K562 (cell line): ENCODE data around the gene TBX1. TPM values are rescaled to one million over a fixed set of nuclear protein-coding genes. Genes with fewer than 3 reads are reported as not detected.
A peak's percentile ranks its signal among the peaks of the same experiment; 100 is the strongest.

Experiments used
- ATF3 ChIP-seq, 2 experiments: fragments of 450-650 bp in 1 of 2; sonication (generic) in 1 of 2; formaldehyde crosslinking in 1 of 2; IDR thresholded peaks in 1 of 2; conservative IDR thresholded peaks in 1 of 2; 2 replicates each; pipeline versions ENCODE4 v1.6.1 to v1.8.1; 2016 to 2023; ENCODE audit warnings: mild to moderate bottlenecking in 2 of 2, moderate library complexity in 2 of 2, inconsistent platforms in 1 of 2, missing genetic modification reagents in 1 of 2
- BRD9 ChIP-seq: fragments of 450-650 bp; IDR thresholded peaks from 2 replicates; pipeline ENCODE4 v1.6.1; 2018; ENCODE audit warnings: low read depth; ENCODE audit not compliant: partially characterized antibody
- C11orf30 ChIP-seq: fragments of 450-650 bp; IDR thresholded peaks from 2 replicates; pipeline ENCODE4 v1.6.1; 2016; ENCODE audit warnings: low read depth, mild to moderate bottlenecking
- CUX1 ChIP-seq: fragments of 200-800 bp; sonication (Bioruptor generic); IDR thresholded peaks from 2 replicates; pipeline ENCODE4 v1.6.1; 2016; ENCODE audit warnings: missing genetic modification characterization, missing compliant biosample characterization
- ERF ChIP-seq: fragments of 450-650 bp; formaldehyde crosslinking; IDR thresholded peaks from 2 replicates; pipeline ENCODE4 v1.4.0; 2020; ENCODE audit warnings: mild to moderate bottlenecking, mixed read lengths
- FOXJ2 ChIP-seq: fragments of 200-800 bp; sonication (Bioruptor generic); IDR thresholded peaks from 2 replicates; pipeline ENCODE4 v1.6.1; 2016; ENCODE audit warnings: missing genetic modification characterization, missing compliant biosample characterization
- HNRNPH1 ChIP-seq: fragments of 200-400 bp; formaldehyde crosslinking; optimal IDR thresholded peaks from 2 replicates; pipeline ENCODE3; 2017; ENCODE audit warnings: low read depth, mild to moderate bottlenecking, low read length, moderate library complexity
- HNRNPLL ChIP-seq: fragments of 200-400 bp; formaldehyde crosslinking; IDR thresholded peaks from 2 replicates; pipeline ENCODE4 v1.6.1; 2017; ENCODE audit warnings: low read length, low read depth, mild to moderate bottlenecking; ENCODE audit not compliant: poor library complexity, severe bottlenecking
- NCOA4 ChIP-seq: fragments of 450-650 bp; IDR thresholded peaks from 2 replicates; pipeline ENCODE4 v1.6.1; 2018; ENCODE audit warnings: mild to moderate bottlenecking; ENCODE audit not compliant: partially characterized antibody
- NR4A1 ChIP-seq, 2 experiments: fragments of 250-450 bp in 1 of 2; fragments of 450-650 bp in 1 of 2; sonication (Bioruptor Pico) in 1 of 2; IDR thresholded peaks; 2 replicates each; pipeline versions ENCODE4 v1.4.0 to v1.6.1; 2016 to 2020; ENCODE audit warnings: mild to moderate bottlenecking in 2 of 2, missing compliant biosample characterization in 1 of 2, missing genetic modification characterization in 1 of 2, moderate library complexity in 1 of 2
- PURB ChIP-seq: sonication (generic); formaldehyde crosslinking; IDR thresholded peaks from 2 replicates; pipeline ENCODE4 v1.9.0; 2021; ENCODE audit warnings: low read depth, mild to moderate bottlenecking, missing genetic modification reagents
- SIRT6 ChIP-seq: IDR thresholded peaks from one replicate; pipeline ENCODE4 v1.6.1; 2012; ENCODE audit warnings: low read depth, mild to moderate bottlenecking, control low read depth, inconsistent platforms, low read length, moderate library complexity
- TRIM28 ChIP-seq: fragments of 450-650 bp; IDR thresholded peaks from 2 replicates; pipeline ENCODE4 v1.6.1; 2017
- ZFPM2 ChIP-seq: fragments of 250-450 bp; sonication (Bioruptor Pico); IDR thresholded peaks from 2 replicates; pipeline ENCODE4 v1.5.1; 2022; ENCODE audit warnings: mild to moderate bottlenecking
- ZNF140 ChIP-seq: fragments of 250-450 bp; sonication (Bioruptor Pico); IDR thresholded peaks from 2 replicates; pipeline ENCODE4 v1.8.0; 2021; ENCODE audit warnings: moderate library complexity, mild to moderate bottlenecking, inconsistent platforms
- ZNF174 ChIP-seq: fragments of 250-450 bp; sonication (Bioruptor Pico); IDR thresholded peaks from 2 replicates; pipeline ENCODE4 v1.4.0; 2020; ENCODE audit warnings: mild to moderate bottlenecking
- ZNF551 ChIP-seq: fragments of 250-450 bp; sonication (Bioruptor Pico); IDR thresholded peaks from 2 replicates; pipeline ENCODE4 v1.5.0; 2021; ENCODE audit warnings: mild to moderate bottlenecking, moderate library complexity
- polyA plus RNA-seq, 8 experiments: library from polyadenylated mRNA; depleted of rRNA in 4 of 8; stranded (reverse) in 5 of 8; unstranded in 3 of 8; fragments of >200 nt; fragmentation: Nextera tagmentation in 2 of 8; fragmentation: Illumina TruSeq in 1 of 8; extraction: Ambion mirVana in 2 of 8; extraction: Trizol in 1 of 8; gene quantifications; 2 replicates each; pipeline versions ENCODE4 v1.2.1 to v1.2.3, GENCODE V29; 2011 to 2014; ENCODE audit warnings: inconsistent platforms in 1 of 8, missing spikeins in 1 of 8
- total RNA-seq, 7 experiments: library from RNA; depleted of rRNA in 6 of 7; stranded (reverse); fragments of >200 nt in 6 of 7; fragmentation: Illumina TruSeq in 2 of 7; extraction: Trizol in 2 of 7; gene quantifications; 2 replicates each; pipeline versions ENCODE4 v1.2.1 to v1.2.3, GENCODE V29; 2011 to 2021; ENCODE audit warnings: low replicate concordance in 1 of 7

Gene TBX1
- total and polyA plus RNA-seq, 9 of the 15 experiments (the other 6 are each of a cell fraction or from before 2014, with no cell fraction given): 0.07 to 35.0 (median 3.9) TPM

- TF ChIP-seq NCOA4: no peak
- TF ChIP-seq ERF (CRISPR knock-in tag): no peak
- no peak for TF ChIP-seq CUX1 (CRISPR knock-in tag)
- TF ChIP-seq PURB (CRISPR knock-in tag): no peak
- TF ChIP-seq HNRNPH1: no peak
- no peak for TF ChIP-seq FOXJ2 (tag)
- no peak for TF ChIP-seq ZNF174
- TF ChIP-seq HNRNPLL: no peak
- TF ChIP-seq ZNF140 (CRISPR knock-in tag): no peak
- no peak for TF ChIP-seq ATF3 (IDR thresholded peaks at IDR 0.05)
- no peak for TF ChIP-seq ATF3 (CRISPR knock-in tag; conservative IDR thresholded peaks at IDR 0.05)
- TF ChIP-seq C11orf30: no peak
- no peak for TF ChIP-seq SIRT6
- TF ChIP-seq ZFPM2 (CRISPR knock-in tag): peak; percentile 80; the same call in 1 of the 2 replicates
- TF ChIP-seq BRD9: no peak
- TF ChIP-seq TRIM28: no peak
- no peak for TF ChIP-seq NR4A1 (CRISPR knock-in tag; IDR thresholded peaks at IDR 0.05)
- TF ChIP-seq NR4A1 (tag; IDR thresholded peaks at IDR 0.05): 0 out of 2 replicates have a peak, but pooled peaks have one; percentile 58
- TF ChIP-seq ZNF551 (CRISPR knock-in tag): no peak
Observed at GRCh38 chr22:19713650-19714311, 46.8 kb upstream of the TBX1 start (continued).
